ENCODE data around the gene FGGY. TPM values are rescaled to one million over a fixed set of nuclear protein-coding genes. Genes with fewer than 3 reads are reported as not detected.

FGGY gene
- total and polyA plus RNA-seq, 7 experiments from 2014 or later = 2.5 to 15.2 (median 11.2) TPM

GRCh38 chr1:59360170-59360569, 63.3 kb downstream of the FGGY start:
- H3K27me3 ChIP-seq (ENCODE audit: control insufficient read depth in 2 of 2, insufficient read depth in 2 of 2, low read length in 2 of 2) = no peaks in the 10 kb centered on the region
- Mint-ChIP-seq H3K27ac (no peak overlapping the region), H3K4me1 (peaks cover 0 to 3% (median 0%) of the 10 kb centered on the region in 7 donors), H3K4me3 (no peak overlapping the region), H3K36me3 (peaks cover 0 to 49% (median 20%) of the 10 kb centered on the region in 5 donors), H3K27me3 (no peaks in the 10 kb centered on the region), H3K9me3 (peaks cover 0 to 4% (median 0%) of the 10 kb centered on the region in 11 donors)
- no peak overlapping the region for H3K27ac ChIP-seq (ENCODE audit: low read depth, low read length)
- ATAC-seq = no peak
- no peak for DNase-seq
- H3K4me3 ChIP-seq (ENCODE audit: low read length) = no peak overlapping the region
- no peaks in the 10 kb centered on the region for H3K4me1 ChIP-seq (ENCODE audit: control insufficient read depth in 2 of 2, insufficient read depth in 2 of 2, low read length in 2 of 2)
- POLR2A ChIA-PET = no interaction called here
- H3K9me3 ChIP-seq (ENCODE audit: control insufficient read depth in 2 of 3, low read length in 3 of 3) = no peaks in the 10 kb centered on the region
- no peaks in the 10 kb centered on the region for H3K36me3 ChIP-seq (ENCODE audit: control insufficient read depth in 2 of 3, insufficient read depth in 3 of 3, low read length in 3 of 3)
- intact Hi-C loops (cut with micrococcal nuclease) = no loop called here
- CTCF ChIA-PET = no interaction called here

GRCh38 chr1:59360729-59361128, 63.8 kb downstream of the FGGY start:
- Histone ChIP-seq H3K36me3 (ENCODE audit: control insufficient read depth in 2 of 3, insufficient read depth in 3 of 3, low read length in 3 of 3) (no peaks in the 10 kb centered on the region), H3K27me3 (ENCODE audit: control insufficient read depth in 2 of 2, insufficient read depth in 2 of 2, low read length in 2 of 2) (no peaks in the 10 kb centered on the region), H3K27ac (ENCODE audit: low read depth, low read length) (no peak overlapping the region), H3K4me1 (ENCODE audit: control insufficient read depth in 2 of 2, insufficient read depth in 2 of 2, low read length in 2 of 2) (no peaks in the 10 kb centered on the region), H3K4me3 (ENCODE audit: low read length) (no peak overlapping the region), H3K9me3 (ENCODE audit: control insufficient read depth in 2 of 3, low read length in 3 of 3) (no peaks in the 10 kb centered on the region)
- POLR2A ChIA-PET = no interaction called here
- DNase-seq = no peak
- ATAC-seq = no peak
- peaks cover 0 to 4% (median 0%) of the 10 kb centered on the region in 11 donors for H3K9me3 Mint-ChIP-seq
- no peaks in the 10 kb centered on the region for H3K4me1 Mint-ChIP-seq
- no peak overlapping the region for H3K27ac Mint-ChIP-seq
- H3K27me3 Mint-ChIP-seq = no peaks in the 10 kb centered on the region
- CTCF ChIA-PET = no interaction called here
- intact Hi-C loops (cut with micrococcal nuclease) = no loop called here
- peaks cover 0 to 50% (median 21%) of the 10 kb centered on the region in 5 donors for H3K36me3 Mint-ChIP-seq
- no peak overlapping the region for H3K4me3 Mint-ChIP-seq

GRCh38 chr1:59361766-59362165, 64.9 kb downstream of the FGGY start:
- no peaks in the 10 kb centered on the region for H3K27me3 Mint-ChIP-seq
- Histone ChIP-seq H3K4me3 (ENCODE audit: low read length) (no peak overlapping the region), H3K27me3 (ENCODE audit: control insufficient read depth in 2 of 2, insufficient read depth in 2 of 2, low read length in 2 of 2) (no peaks in the 10 kb centered on the region), H3K9me3 (ENCODE audit: control insufficient read depth in 2 of 3, low read length in 3 of 3) (no peaks in the 10 kb centered on the region), H3K27ac (ENCODE audit: low read depth, low read length) (no peak overlapping the region), H3K36me3 (ENCODE audit: control insufficient read depth in 2 of 3, insufficient read depth in 3 of 3, low read length in 3 of 3) (no peaks in the 10 kb centered on the region), H3K4me1 (ENCODE audit: control insufficient read depth in 2 of 2, insufficient read depth in 2 of 2, low read length in 2 of 2) (no peaks in the 10 kb centered on the region)
- H3K4me1 Mint-ChIP-seq = no peaks in the 10 kb centered on the region
- POLR2A ChIA-PET = no interaction called here
- ATAC-seq (no peak), DNase-seq (no peak)
- CTCF ChIA-PET = no interaction called here
- peaks cover 0 to 4% (median 0%) of the 10 kb centered on the region in 11 donors for H3K9me3 Mint-ChIP-seq
- H3K27ac Mint-ChIP-seq = no peak overlapping the region
- intact Hi-C loops (cut with micrococcal nuclease) = no loop called here
- H3K4me3 Mint-ChIP-seq = no peak overlapping the region
- peaks cover 0 to 56% (median 27%) of the 10 kb centered on the region in 5 donors for H3K36me3 Mint-ChIP-seq

GRCh38 chr1:59364037-59364436, 67.1 kb downstream of the FGGY start:
- intact Hi-C loops (cut with micrococcal nuclease) = no loop called here
- no peak overlapping the region for H3K27ac ChIP-seq (ENCODE audit: low read depth, low read length)
- Mint-ChIP-seq H3K27me3 (no peaks in the 10 kb centered on the region), H3K4me1 (peaks cover 0 to 2% (median 0%) of the 10 kb centered on the region in 7 donors), H3K4me3 (no peak overlapping the region), H3K9me3 (peaks cover 0 to 5% (median 3%) of the 10 kb centered on the region in 11 donors), H3K36me3 (peaks cover 6 to 61% (median 42%) of the 10 kb centered on the region in 5 donors), H3K27ac (no peak overlapping the region)
- no peaks in the 10 kb centered on the region for H3K9me3 ChIP-seq (ENCODE audit: control insufficient read depth in 2 of 3, low read length in 3 of 3)
- ChIA-PET CTCF (no interaction called here), POLR2A (no interaction called here)
- no peaks in the 10 kb centered on the region for H3K27me3 ChIP-seq (ENCODE audit: control insufficient read depth in 2 of 2, insufficient read depth in 2 of 2, low read length in 2 of 2)
- no peaks in the 10 kb centered on the region for H3K4me1 ChIP-seq (ENCODE audit: control insufficient read depth in 2 of 2, insufficient read depth in 2 of 2, low read length in 2 of 2)
- no peak overlapping the region for H3K4me3 ChIP-seq (ENCODE audit: low read length)
- H3K36me3 ChIP-seq (ENCODE audit: control insufficient read depth in 2 of 3, insufficient read depth in 3 of 3, low read length in 3 of 3) = no peaks in the 10 kb centered on the region
- no peak for DNase-seq
- ATAC-seq = no peak

GRCh38 chr1:59366346-59366745, 69.5 kb downstream of the FGGY start:
- POLR2A ChIA-PET = no interaction called here

GRCh38 chr1:59367301-59368007, 70.6 kb downstream of the FGGY start:
- no peaks in the 10 kb centered on the region for H3K4me1 ChIP-seq (ENCODE audit: control insufficient read depth in 2 of 2, insufficient read depth in 2 of 2, low read length in 2 of 2)
- Mint-ChIP-seq H3K27ac (no peak overlapping the region), H3K36me3 (peaks cover 6 to 47% (median 38%) of the 10 kb centered on the region in 5 donors), H3K27me3 (no peaks in the 10 kb centered on the region), H3K4me3 (no peak overlapping the region), H3K9me3 (peaks cover 0 to 7% (median 4%) of the 10 kb centered on the region in 11 donors), H3K4me1 (peaks cover 0 to 3% (median 0%) of the 10 kb centered on the region in 7 donors)
- H3K36me3 ChIP-seq (ENCODE audit: control insufficient read depth in 2 of 3, insufficient read depth in 3 of 3, low read length in 3 of 3) = no peaks in the 10 kb centered on the region
- H3K27me3 ChIP-seq (ENCODE audit: control insufficient read depth in 2 of 2, insufficient read depth in 2 of 2, low read length in 2 of 2) = no peaks in the 10 kb centered on the region
- no peaks in the 10 kb centered on the region for H3K9me3 ChIP-seq (ENCODE audit: control insufficient read depth in 2 of 3, low read length in 3 of 3)
- DNase-seq (no peak), ATAC-seq (peak; percentile 61)
- intact Hi-C loops (cut with micrococcal nuclease) = no loop called here
- no peak overlapping the region for H3K4me3 ChIP-seq (ENCODE audit: low read length)
- ChIA-PET CTCF (no interaction called here), POLR2A (no interaction called here)
- no peak overlapping the region for H3K27ac ChIP-seq (ENCODE audit: low read depth, low read length)

More at GRCh38 chr1:59366346-59366745, 69.5 kb downstream of the FGGY start:
- peaks cover 0 to 7% (median 3%) of the 10 kb centered on the region in 11 donors for H3K9me3 Mint-ChIP-seq
- H3K27me3 Mint-ChIP-seq = no peaks in the 10 kb centered on the region
- no peaks in the 10 kb centered on the region for H3K36me3 ChIP-seq (ENCODE audit: control insufficient read depth in 2 of 3, insufficient read depth in 3 of 3, low read length in 3 of 3)
- H3K9me3 ChIP-seq (ENCODE audit: control insufficient read depth in 2 of 3, low read length in 3 of 3) = no peaks in the 10 kb centered on the region
- no peaks in the 10 kb centered on the region for H3K4me1 ChIP-seq (ENCODE audit: control insufficient read depth in 2 of 2, insufficient read depth in 2 of 2, low read length in 2 of 2)
- H3K27me3 ChIP-seq (ENCODE audit: control insufficient read depth in 2 of 2, insufficient read depth in 2 of 2, low read length in 2 of 2) = no peaks in the 10 kb centered on the region
- no peak overlapping the region for H3K27ac ChIP-seq (ENCODE audit: low read depth, low read length)
- intact Hi-C loops (cut with micrococcal nuclease) = no loop called here
- ATAC-seq (no peak), DNase-seq (no peak)
- CTCF ChIA-PET = no interaction called here
- H3K4me3 Mint-ChIP-seq = no peak overlapping the region
- H3K4me1 Mint-ChIP-seq = peaks cover 0 to 3% (median 0%) of the 10 kb centered on the region in 7 donors
- H3K4me3 ChIP-seq (ENCODE audit: low read length) = no peak overlapping the region
- H3K36me3 Mint-ChIP-seq = peaks cover 6 to 55% (median 46%) of the 10 kb centered on the region in 5 donors
- H3K27ac Mint-ChIP-seq = no peak overlapping the region
